ENCODE results near the gene ZNF780B.

Gene ZNF780B

GRCh38 chr19:40005691-40006272 lies 50.2 kb downstream of the ZNF780B start:
- Histone ChIP-seq H3K4me3 (IDR thresholded peaks at IDR 0.05; ENCODE audit: insufficient read depth, low read depth, low read length) (no peak overlapping the region), H3K79me2 (ENCODE audit: insufficient read depth, low read depth) (no peaks in the 10 kb centered on the region), H4K20me1 (ENCODE audit: insufficient read depth) (no peaks in the 10 kb centered on the region), H3K27me3 (ENCODE audit: insufficient read depth, low read depth) (no peaks in the 10 kb centered on the region), H2AFZ (ENCODE audit: low read depth) (no peak overlapping the region), H3K9ac (no peak overlapping the region), H3K4me2 (no peak overlapping the region), H3K36me3 (ENCODE audit: insufficient read depth) (no peaks in the 10 kb centered on the region), H3K27ac (no peak overlapping the region), H3K4me1 (ENCODE audit: low read depth, poor library complexity, severe bottlenecking) (peaks cover 10% of the 10 kb centered on the region)
- TF ChIP-seq, protein P1, sequence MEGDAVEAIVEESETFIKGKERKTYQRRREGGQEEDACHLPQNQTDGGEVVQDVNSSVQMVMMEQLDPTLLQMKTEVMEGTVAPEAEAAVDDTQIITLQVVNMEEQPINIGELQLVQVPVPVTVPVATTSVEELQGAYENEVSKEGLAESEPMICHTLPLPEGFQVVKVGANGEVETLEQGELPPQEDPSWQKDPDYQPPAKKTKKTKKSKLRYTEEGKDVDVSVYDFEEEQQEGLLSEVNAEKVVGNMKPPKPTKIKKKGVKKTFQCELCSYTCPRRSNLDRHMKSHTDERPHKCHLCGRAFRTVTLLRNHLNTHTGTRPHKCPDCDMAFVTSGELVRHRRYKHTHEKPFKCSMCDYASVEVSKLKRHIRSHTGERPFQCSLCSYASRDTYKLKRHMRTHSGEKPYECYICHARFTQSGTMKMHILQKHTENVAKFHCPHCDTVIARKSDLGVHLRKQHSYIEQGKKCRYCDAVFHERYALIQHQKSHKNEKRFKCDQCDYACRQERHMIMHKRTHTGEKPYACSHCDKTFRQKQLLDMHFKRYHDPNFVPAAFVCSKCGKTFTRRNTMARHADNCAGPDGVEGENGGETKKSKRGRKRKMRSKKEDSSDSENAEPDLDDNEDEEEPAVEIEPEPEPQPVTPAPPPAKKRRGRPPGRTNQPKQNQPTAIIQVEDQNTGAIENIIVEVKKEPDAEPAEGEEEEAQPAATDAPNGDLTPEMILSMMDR (conservative IDR thresholded peaks at IDR 0.05; ENCODE audit: low read depth, low read length), result no peak

DNA sequence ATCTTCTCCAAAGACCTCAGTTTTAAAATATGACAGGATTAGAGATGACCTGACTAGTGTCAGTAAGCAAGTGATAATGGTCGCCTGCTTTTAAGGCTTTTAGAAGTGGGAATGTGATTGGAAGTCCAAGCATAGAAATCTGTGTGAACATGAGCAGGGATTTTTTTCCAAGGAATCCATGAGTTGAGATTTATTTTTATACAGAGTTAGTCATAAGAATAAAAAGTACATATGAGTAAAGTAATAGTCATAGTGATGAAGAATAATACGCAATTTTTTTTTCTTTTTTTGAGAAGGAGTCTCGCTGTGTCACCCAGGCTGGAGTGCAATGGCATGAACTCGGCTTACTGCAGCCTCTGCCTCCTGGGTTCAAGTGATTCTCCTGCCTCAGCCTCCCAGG lies 57.5 kb downstream of the ZNF780B start:
- H3K4me3 ChIP-seq (IDR thresholded peaks at IDR 0.05; ENCODE audit: insufficient read depth, low read depth, low read length), result no peak overlapping the region
- H3K27ac ChIP-seq, result peak overlapping the region; percentile 65; the same call in 1 of the 2 replicates
- TF ChIP-seq, protein P1 (conservative IDR thresholded peaks at IDR 0.05; ENCODE audit: low read depth, low read length), result no peak
- no peak overlapping the region for H3K4me2 ChIP-seq
- no peak overlapping the region for H2AFZ ChIP-seq (ENCODE audit: low read depth)
- peaks cover 15% of the 10 kb centered on the region for H3K4me1 ChIP-seq (ENCODE audit: low read depth, poor library complexity, severe bottlenecking)
- no peaks in the 10 kb centered on the region for H3K27me3 ChIP-seq (ENCODE audit: insufficient read depth, low read depth)
- H3K9ac ChIP-seq, result no peak overlapping the region
- peaks cover 15% of the 10 kb centered on the region; the same call in 1 of the 2 replicates for H3K79me2 ChIP-seq (ENCODE audit: insufficient read depth, low read depth)
- no peaks in the 10 kb centered on the region for H4K20me1 ChIP-seq (ENCODE audit: insufficient read depth)
- no peaks in the 10 kb centered on the region; the same call in 1 of the 2 replicates for H3K36me3 ChIP-seq (ENCODE audit: insufficient read depth)

GRCh38 chr19:39997638-39998216 lies 58.3 kb downstream of the ZNF780B start:
- Histone ChIP-seq H3K4me3 (IDR thresholded peaks at IDR 0.05; ENCODE audit: insufficient read depth, low read depth, low read length) (peak overlapping the region; percentile 1), H2AFZ (ENCODE audit: low read depth) (peak overlapping the region; percentile 99), H3K9ac (peak overlapping the region; percentile 74; the same call in 1 of the 2 replicates), H3K79me2 (ENCODE audit: insufficient read depth, low read depth) (peaks cover 18% of the 10 kb centered on the region; the same call in 1 of the 2 replicates), H3K4me1 (ENCODE audit: low read depth, poor library complexity, severe bottlenecking) (peaks cover 15% of the 10 kb centered on the region), H3K4me2 (peak overlapping the region; percentile 95; the same call in 1 of the 2 replicates), H3K27me3 (ENCODE audit: insufficient read depth, low read depth) (no peaks in the 10 kb centered on the region), H3K27ac (peak overlapping the region; percentile 65), H4K20me1 (ENCODE audit: insufficient read depth) (no peaks in the 10 kb centered on the region), H3K36me3 (ENCODE audit: insufficient read depth) (no peaks in the 10 kb centered on the region; the same call in 1 of the 2 replicates)
- TF ChIP-seq, protein P1 (conservative IDR thresholded peaks at IDR 0.05; ENCODE audit: low read depth, low read length), result no peak

DNA sequence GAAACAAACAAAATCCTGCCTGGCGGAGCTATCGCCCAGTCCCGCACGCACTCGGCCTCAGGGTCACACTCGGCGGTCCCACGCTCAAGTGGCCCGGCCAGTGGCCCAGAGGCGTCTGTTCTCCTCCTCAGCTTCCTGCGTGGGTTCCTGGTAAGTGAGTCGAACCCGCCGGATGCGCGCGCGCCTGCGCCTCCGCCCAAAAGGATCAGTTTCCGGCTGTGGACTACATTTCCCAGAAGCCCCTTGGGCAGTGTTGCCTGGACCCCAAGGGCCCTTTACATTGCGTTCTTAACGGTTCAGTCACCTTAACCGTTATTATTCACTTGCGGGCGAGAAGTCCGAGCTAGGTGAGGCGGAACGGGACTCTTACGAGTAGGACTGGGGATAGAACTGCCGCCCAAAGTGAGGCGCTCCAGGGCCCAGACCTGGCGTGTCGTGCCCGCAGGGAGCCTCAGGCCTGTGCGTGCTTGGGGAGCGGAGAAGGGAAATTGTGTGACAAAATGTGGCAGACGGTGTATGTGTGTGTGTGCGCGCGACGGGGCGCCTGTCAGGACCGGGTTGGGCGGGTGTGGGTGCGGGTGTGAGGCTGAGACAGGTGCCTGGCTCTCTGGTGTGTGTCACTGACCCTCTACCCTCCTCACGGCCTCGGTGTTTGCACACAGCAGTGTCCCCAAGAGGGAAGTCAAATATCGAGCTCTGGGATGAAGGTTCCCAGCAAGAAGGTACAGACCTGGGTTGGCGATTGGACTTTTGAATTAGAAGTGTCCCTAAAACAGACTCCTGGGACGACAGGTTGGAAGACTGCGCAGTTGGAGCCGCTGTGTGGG lies 59.0 kb downstream of the ZNF780B start, which contains the start of gene ZNF546:
ZNF546 (plus strand) TSS at position 250 of the 827 bp plus-strand sequence. CDS start 1,267 bp downstream, outside the sequence.
- Histone ChIP-seq H3K27ac (peak within 1 kb of the TSS; percentile 65), H3K4me3 (IDR thresholded peaks at IDR 0.05; ENCODE audit: insufficient read depth, low read depth, low read length) (peak within 1 kb of the TSS; percentile 68), H3K4me1 (ENCODE audit: low read depth, poor library complexity, severe bottlenecking) (peaks cover 15% of the 10 kb centered on the region), H4K20me1 (ENCODE audit: insufficient read depth) (no peaks in the 10 kb centered on the region), H2AFZ (ENCODE audit: low read depth) (peak within 1 kb of the TSS; percentile 99), H3K27me3 (ENCODE audit: insufficient read depth, low read depth) (no peaks in the 10 kb centered on the region), H3K9ac (peak within 1 kb of the TSS; percentile 74), H3K36me3 (ENCODE audit: insufficient read depth) (no peaks in the 10 kb centered on the region; the same call in 1 of the 2 replicates), H3K4me2 (peak within 1 kb of the TSS; percentile 95), H3K79me2 (ENCODE audit: insufficient read depth, low read depth) (peaks cover 18% of the 10 kb centered on the region; the same call in 1 of the 2 replicates)
- TF ChIP-seq, protein P1 (conservative IDR thresholded peaks at IDR 0.05; ENCODE audit: low read depth, low read length), result no peak
